COLO829 (cell line): ENCODE results near the gene GPC4.

Experiments used
- DNase-seq: peaks from one replicate; pipeline ENCODE4 v3.0.0; 2012; ENCODE audit warnings: low spot score

Gene GPC4

GRCh38 chrX:133415276-133416105 lies at the start of gene GPC4:
GPC4 (minus strand) TSS chrX:133415489; CDS start chrX:133414965, 524 bp downstream.
- peak; percentile 12 for DNase-seq

- peak; percentile 7 for DNase-seq
Measured at GRCh38 chrX:133461231-133461630, 45.9 kb upstream of the GPC4 start.

GRCh38 chrX:133454924-133455323 lies 39.6 kb upstream of the GPC4 start:
- DNase-seq: no peak

GRCh38 chrX:133454491-133454914 lies 39.2 kb upstream of the GPC4 start:
- DNase-seq: no peak

GRCh38 chrX:133448512-133449076 lies 33.3 kb upstream of the GPC4 start:
- DNase-seq: no peak

GRCh38 chrX:133444952-133445831 lies 29.9 kb upstream of the GPC4 start:
- peak; percentile 8 for DNase-seq

- no peak for DNase-seq
Measured at GRCh38 chrX:133444196-133444595, 28.9 kb upstream of the GPC4 start.

GRCh38 chrX:133440797-133441163 lies 25.5 kb upstream of the GPC4 start:
- DNase-seq: no peak

- no peak for DNase-seq
Measured at GRCh38 chrX:133440081-133440796, 24.9 kb upstream of the GPC4 start.

- no peak for DNase-seq
Measured at GRCh38 chrX:133437766-133438165, 22.5 kb upstream of the GPC4 start.

GRCh38 chrX:133437356-133437755 lies 22.1 kb upstream of the GPC4 start:
- DNase-seq: no peak

- DNase-seq: no peak
Measured at GRCh38 chrX:133435544-133436124, 20.3 kb upstream of the GPC4 start.

GRCh38 chrX:133434197-133434820 lies 19.0 kb upstream of the GPC4 start:
- no peak for DNase-seq

- no peak for DNase-seq
Measured at GRCh38 chrX:133419911-133420310, 4.6 kb upstream of the GPC4 start.

GRCh38 chrX:133418588-133418987 lies 3.3 kb upstream of the GPC4 start:
- no peak for DNase-seq

GRCh38 chrX:133417364-133417763 lies 2.1 kb upstream of the GPC4 start:
- no peak for DNase-seq

- DNase-seq: no peak
Measured at GRCh38 chrX:133414406-133415275, 648 bp downstream of the GPC4 start.

GRCh38 chrX:133413218-133413925 lies 1.9 kb downstream of the GPC4 start:
- no peak for DNase-seq

- DNase-seq: no peak
Measured at GRCh38 chrX:133412665-133413064, 2.6 kb downstream of the GPC4 start.

- DNase-seq: no peak
Measured at GRCh38 chrX:133412246-133412645, 3.0 kb downstream of the GPC4 start.
